Hematopoietic multipotent progenitor cell treated with erythropoietin and hydrocortisone succinate and interleukin-3 and kit ligand, for 6 days (in vitro differentiated cells): ENCODE data around the gene NKX3-2.

Experiments used
- DNase-seq: peaks from one replicate; pipeline ENCODE4 v3.0.0-alpha.2; 2015

The NKX3-2 gene

GRCh38 chr4:13530823-13531624 is 13.3 kb downstream of the NKX3-2 start:
- no peak for DNase-seq

GRCh38 chr4:13529128-13529919 is 15.0 kb downstream of the NKX3-2 start:
- no peak for DNase-seq

GRCh38 chr4:13528821-13529127 is 15.5 kb downstream of the NKX3-2 start:
- no peak for DNase-seq

GRCh38 chr4:13527981-13528820 is 16.1 kb downstream of the NKX3-2 start:
- DNase-seq: no peak

GRCh38 chr4:13527192-13527980 is 16.9 kb downstream of the NKX3-2 start:
- no peak for DNase-seq

- no peak for DNase-seq
These were observed 17.6 kb downstream of the NKX3-2 start for GRCh38 chr4:13526658-13527057.

GRCh38 chr4:13525606-13526281 is 18.6 kb downstream of the NKX3-2 start:
- DNase-seq: no peak

- DNase-seq: no peak
These were observed 19.6 kb downstream of the NKX3-2 start for GRCh38 chr4:13524504-13525243.

- DNase-seq: no peak
These were observed 20.5 kb downstream of the NKX3-2 start for GRCh38 chr4:13523591-13524503.

GRCh38 chr4:13523105-13523477 is 21.2 kb downstream of the NKX3-2 start:
- no peak for DNase-seq

- DNase-seq: no peak
These were observed 21.8 kb downstream of the NKX3-2 start for GRCh38 chr4:13522282-13523104.

GRCh38 chr4:13521047-13521446 is 23.3 kb downstream of the NKX3-2 start:
- no peak for DNase-seq

GRCh38 chr4:13516315-13516860 is 27.9 kb downstream of the NKX3-2 start:
- DNase-seq: no peak

- DNase-seq: no peak
These were observed 29.0 kb downstream of the NKX3-2 start for GRCh38 chr4:13515268-13515667.

GRCh38 chr4:13514722-13515121 is 29.6 kb downstream of the NKX3-2 start:
- DNase-seq: no peak

GRCh38 chr4:13511101-13511500 is 33.2 kb downstream of the NKX3-2 start:
- no peak for DNase-seq

GRCh38 chr4:13509442-13509841 is 34.9 kb downstream of the NKX3-2 start:
- no peak for DNase-seq

- no peak for DNase-seq
These were observed 39.9 kb downstream of the NKX3-2 start for GRCh38 chr4:13504374-13504773.

- peak; percentile 19 for DNase-seq
These were observed 45.8 kb downstream of the NKX3-2 start for GRCh38 chr4:13498469-13498868.
